Right lobe of liver (tissue), 6 donors: ENCODE results near the gene DENND4C. TPM values are rescaled to one million over a fixed set of nuclear protein-coding genes. Genes with fewer than 3 reads are reported as not detected.
A peak's percentile ranks its signal among the peaks of the same experiment; 100 is the strongest.
"Not testable (repeated sequence)": the region's sequence is repeated elsewhere in the genome, so short reads cannot be mapped to it uniquely, and the experiment has no call there.

Experiments used
- ATAC-seq, 4 donors: fragments of 200-7000 bp; cut with Tn5 transposase; one replicate each; pipeline ENCODE4 v1.9.1; 2020; ENCODE audit warnings: mild to moderate bottlenecking in 4 of 4, moderate library complexity in 4 of 4
- DNase-seq, 3 donors: peaks; one replicate each; pipeline ENCODE4 v3.0.0-alpha.2; 2020
- H3K27ac ChIP-seq, 3 donors: fragments of 200-600 bp; one replicate each; pipeline ENCODE4 v1.8.0; 2022
- H3K27me3 ChIP-seq, 2 donors: fragments of 200-600 bp; one replicate each; pipeline ENCODE4 v1.8.0; 2022
- H3K36me3 ChIP-seq, 4 donors: fragments of 200-600 bp; sonication (generic) in 1 of 4; one replicate each; pipeline versions ENCODE4 v1.5.1 to v1.8.0; 2017 to 2022; ENCODE audit warnings: control low read depth in 1 of 4
- H3K4me1 ChIP-seq, 4 donors: fragments of 200-600 bp; sonication (generic) in 1 of 4; one replicate each; pipeline versions ENCODE4 v1.5.1 to v1.8.0; 2017 to 2022; ENCODE audit warnings: control low read depth in 1 of 4
- H3K4me3 ChIP-seq, 3 donors: fragments of 200-600 bp; one replicate each; pipeline ENCODE4 v1.8.0; 2022
- H3K9me3 ChIP-seq, 4 donors: fragments of 200-600 bp; sonication (generic) in 1 of 4; one replicate each; pipeline versions ENCODE4 v1.5.1 to v1.8.0; 2017 to 2022; ENCODE audit warnings: control low read depth in 1 of 4
- CTCF ChIP-seq, 4 donors: fragments of 200-600 bp in 3 of 4; fragments of 450-650 bp in 1 of 4; IDR thresholded peaks; one replicate each; pipeline versions ENCODE4 v1.5.1 to v1.8.0; 2016 to 2022; ENCODE audit warnings: antibody characterized with exemption in 4 of 4, mild to moderate bottlenecking in 2 of 4
- POLR2A ChIP-seq: fragments of 450-650 bp; IDR thresholded peaks from one replicate; pipeline ENCODE4 v1.6.1; 2017; ENCODE audit warnings: antibody characterized with exemption, mild to moderate bottlenecking
- WGBS: methylation state at CpG from one replicate; pipeline ENCODE4 v1.1.6; 2018; ENCODE audit warnings: low coverage, low lambda C conversion rate; ENCODE audit not compliant: insufficient coverage; ENCODE audit errors: missing lambda C conversion rate; 5-methylcytosine and 5-hydroxymethylcytosine counted together
- intact Hi-C, 2 donors: fragments of 100-400 bp; cut with DNase I; formaldehyde crosslinking; loops; one replicate each; pipeline versions ENCODE4 v1.11.2 to v1.14.1; 2022
- total RNA-seq, 6 experiments: library from RNA; depleted of rRNA in 2 of 6; stranded (reverse); fragments of >200 nt in 2 of 6; fragmentation: NEBNext Ultra II Directional in 3 of 6; extraction: Animal tissue kit (Norgen Biotek cat#: 25700) in 3 of 6; gene quantifications; one replicate each; pipeline versions ENCODE4 v1.1.0 to v1.2.4, GENCODE V29; 2016 to 2023
- donor health status: DM: no; HTN: yes; CAD: no.
- donor health status: DM: no; HTN: no; CAD: no.
- donor health status: DM: no; HTN: no; CAD: no.
- donor health status: DM: no; HTN: yes; CAD: no.
- donor health status: DM: no; HTN: yes; CAD: no.

Gene DENND4C
- total RNA-seq, 6 experiments from 2014 or later = 18.3 to 35.1 (median 21.9) TPM

GRCh38 chr9:19252885-19253219 lies 22.4 kb downstream of the DENND4C start:
- no peak for TF ChIP-seq CTCF (IDR thresholded peaks at IDR 0.05)
- TF ChIP-seq POLR2A = no peak
- Histone ChIP-seq H3K4me1 (peaks cover 0 to 30% (median 5%) of the 10 kb centered on the region in 4 donors), H3K9me3 (no peaks in the 10 kb centered on the region), H3K4me3 (no peak overlapping the region), H3K27ac (peak overlapping the region in 1 of 3 donors; percentile 12), H3K27me3 (no peaks in the 10 kb centered on the region), H3K36me3 (no peaks in the 10 kb centered on the region)
- WGBS = 13% methylated on average over 3 of the region's 4 CpGs
- ATAC-seq = peak; percentile 73 to 84 (median 76)
- intact Hi-C loops = no loop called here
- no peak for DNase-seq

GRCh38 chr9:19255112-19255511 lies 24.6 kb downstream of the DENND4C start:
- Histone ChIP-seq H3K9me3 (no peaks in the 10 kb centered on the region), H3K4me3 (no peak overlapping the region), H3K27ac (no peak overlapping the region), H3K4me1 (peaks cover 0 to 30% (median 5%) of the 10 kb centered on the region in 4 donors), H3K36me3 (no peaks in the 10 kb centered on the region), H3K27me3 (no peaks in the 10 kb centered on the region)
- TF ChIP-seq POLR2A (no peak), CTCF (IDR thresholded peaks at IDR 0.05) (no peak)
- intact Hi-C loops = no loop called here
- ATAC-seq (no peak), DNase-seq (no peak)
- no CpG with 5 or more reads among the region's 2 CpGs for WGBS

- intact Hi-C loops = no loop called here
- H3K36me3 ChIP-seq = no peaks in the 10 kb centered on the region
- no peaks in the 10 kb centered on the region for H3K27me3 ChIP-seq
- no peak for ATAC-seq
- no peak overlapping the region for H3K27ac ChIP-seq
- TF ChIP-seq POLR2A (no peak), CTCF (IDR thresholded peaks at IDR 0.05) (no peak)
- no peaks in the 10 kb centered on the region for H3K9me3 ChIP-seq
- no peak overlapping the region for H3K4me3 ChIP-seq
- H3K4me1 ChIP-seq = peaks cover 0 to 28% (median 5%) of the 10 kb centered on the region in 4 donors
- no peak for DNase-seq
Measured at GRCh38 chr9:19255821-19256220, 25.3 kb downstream of the DENND4C start.

GRCh38 chr9:19259665-19260255 lies 29.3 kb downstream of the DENND4C start:
- H3K9me3 ChIP-seq, H3K36me3 ChIP-seq, H3K4me1 ChIP-seq, H3K4me3 ChIP-seq, H3K27ac ChIP-seq, intact Hi-C loops, H3K27me3 ChIP-seq, DNase-seq: not testable (repeated sequence)
- WGBS = 85% methylated on average over 1 of the region's 8 CpGs
- ATAC-seq = peak in 1 of 4 donors; percentile 17

GRCh38 chr9:19265602-19266001 lies 35.1 kb downstream of the DENND4C start:
- H3K27ac ChIP-seq, DNase-seq, H3K4me3 ChIP-seq, H3K4me1 ChIP-seq, H3K36me3 ChIP-seq, H3K27me3 ChIP-seq, intact Hi-C loops, H3K9me3 ChIP-seq, ATAC-seq: not testable (repeated sequence)
- WGBS = 100% methylated on average over 4 of the region's 4 CpGs

GRCh38 chr9:19266778-19267384 lies 36.4 kb downstream of the DENND4C start:
- H3K27ac ChIP-seq, H3K4me1 ChIP-seq, intact Hi-C loops, H3K36me3 ChIP-seq, ATAC-seq, H3K27me3 ChIP-seq, H3K4me3 ChIP-seq, H3K9me3 ChIP-seq, DNase-seq: not testable (repeated sequence)
- 63% methylated on average over 3 of the region's 3 CpGs for WGBS
